IMR-90 (cell line): Measurements from ENCODE around the gene MADD. TPM values are rescaled to one million over a fixed set of nuclear protein-coding genes. Genes with fewer than 3 reads are reported as not detected.

ENCODE experiments used
- ATAC-seq: fragments of 200-7000 bp; cut with Tn5 transposase; 2 replicates; pipeline ENCODE4 v1.9.1; 2020; ENCODE audit warnings: low read depth, mild to moderate bottlenecking, moderate library complexity
- BruUV-seq: library from RNA; stranded (reverse); fragments of 400-500 nt; replicated peaks from 2 replicates; lab custom pipeline; 2021; lab: Mats Ljungman, UMichigan
- CTCF ChIA-PET: fragments of 300-600 bp; formaldehyde crosslinking; extraction: SDS; loops from one replicate; lab custom pipeline; 2021; ENCODE audit warnings: antibody characterized with exemption; lab: Yijun Ruan, JAX
- POLR2A ChIA-PET: fragments of 300-600 bp; sonication (Branson Sonifier 250); formaldehyde crosslinking; loops from one replicate; lab custom pipeline; 2022; ENCODE audit warnings: antibody characterized with exemption; ENCODE audit not compliant: unreplicated experiment; lab: Charles Lee
- DNase-seq: peaks from one replicate; pipeline ENCODE4 v3.0.0; 2013
- H2AFZ ChIP-seq: replicated peaks from 2 replicates; pipeline ENCODE3; 2013; ENCODE audit warnings: low read length, mild to moderate bottlenecking; ENCODE audit not compliant: poor library complexity
- H2AK5ac ChIP-seq: 2 replicates; pipeline ENCODE4 v1.6.1; 2013; ENCODE audit warnings: low read depth, low read length, inconsistent platforms
- H2AK9ac ChIP-seq: replicated peaks from 2 replicates; pipeline ENCODE3; 2013; ENCODE audit warnings: mild to moderate bottlenecking, low read depth, low read length, moderate library complexity; ENCODE audit not compliant: poor library complexity
- H2BK120ac ChIP-seq: 2 replicates; pipeline ENCODE4 v1.6.1; 2013; ENCODE audit warnings: low read depth, low read length, inconsistent platforms
- H2BK15ac ChIP-seq: 3 replicates; pipeline ENCODE4 v1.6.1; 2013; ENCODE audit warnings: low read depth, low read length, inconsistent platforms
- H2BK20ac ChIP-seq: 2 replicates; pipeline ENCODE4 v1.6.1; 2013; ENCODE audit warnings: low read depth, mild to moderate bottlenecking, inconsistent platforms, low read length, moderate library complexity
- H2BK5ac ChIP-seq: 2 replicates; pipeline ENCODE4 v1.6.1; 2013; ENCODE audit warnings: mild to moderate bottlenecking, low read depth, low read length, inconsistent platforms; ENCODE audit not compliant: poor library complexity, severe bottlenecking
- H3K14ac ChIP-seq: replicated peaks from 2 replicates; pipeline ENCODE4 v1.6.1; 2013; ENCODE audit warnings: low read depth, low read length, inconsistent platforms
- H3K18ac ChIP-seq: 2 replicates; pipeline ENCODE4 v1.6.1; 2013; ENCODE audit warnings: low read depth, low read length, control low read depth
- H3K23ac ChIP-seq: 2 replicates; pipeline ENCODE4 v1.6.1; 2013; ENCODE audit warnings: low read depth, low read length, inconsistent platforms
- H3K27ac ChIP-seq: 2 replicates; pipeline ENCODE4 v1.5.1; 2013; ENCODE audit warnings: mild to moderate bottlenecking, control low read depth, low read length; ENCODE audit not compliant: insufficient read depth
- H3K27me3 ChIP-seq: 2 replicates; pipeline ENCODE4 v1.6.1; 2013; ENCODE audit warnings: low read length; ENCODE audit not compliant: control insufficient read depth, insufficient read depth
- H3K36me3 ChIP-seq: 2 replicates; pipeline ENCODE4 v1.6.1; 2013; ENCODE audit warnings: low read length, mixed read lengths; ENCODE audit not compliant: control insufficient read depth, insufficient read depth
- H3K4ac ChIP-seq: 2 replicates; pipeline ENCODE4 v1.6.1; 2013; ENCODE audit warnings: low read depth, low read length, inconsistent platforms
- H3K4me1 ChIP-seq: 2 replicates; pipeline ENCODE4 v1.6.1; 2013; ENCODE audit warnings: low read length, mixed read lengths; ENCODE audit not compliant: control insufficient read depth, insufficient read depth
- H3K4me2 ChIP-seq: 2 replicates; pipeline ENCODE4 v1.6.1; 2013; ENCODE audit warnings: low read depth, mild to moderate bottlenecking, control low read depth, low read length, moderate library complexity
- H3K4me3 ChIP-seq: 2 replicates; pipeline ENCODE4 v1.5.1; 2013; ENCODE audit warnings: low read depth, mild to moderate bottlenecking, control low read depth, low read length, moderate library complexity; ENCODE audit not compliant: insufficient read depth
- H3K56ac ChIP-seq: 2 replicates; pipeline ENCODE4 v1.6.1; 2013; ENCODE audit warnings: low read length, inconsistent platforms; ENCODE audit not compliant: insufficient read depth; ENCODE audit errors: extremely low read depth
- H3K79me1 ChIP-seq, 2 experiments: 2 replicates each; pipeline ENCODE4 v1.6.1; 2013; ENCODE audit warnings: low read length in 2 of 2, inconsistent platforms in 1 of 2, low read depth in 1 of 2
- H3K9ac ChIP-seq: 2 replicates; pipeline ENCODE4 v1.6.1; 2013; ENCODE audit warnings: low read depth, low read length, control low read depth
- H3K9me1 ChIP-seq: 2 replicates; pipeline ENCODE4 v1.6.1; 2013; ENCODE audit warnings: low read length, inconsistent platforms; ENCODE audit not compliant: insufficient read depth
- H3K9me3 ChIP-seq: 2 replicates; pipeline ENCODE4 v1.6.1; 2013; ENCODE audit warnings: low read length; ENCODE audit not compliant: control insufficient read depth, insufficient read depth
- H4K20me1 ChIP-seq: 2 replicates; pipeline ENCODE4 v1.6.1; 2013; ENCODE audit warnings: low read length, inconsistent platforms; ENCODE audit not compliant: insufficient read depth
- H4K5ac ChIP-seq: 2 replicates; pipeline ENCODE4 v1.6.1; 2013; ENCODE audit warnings: mild to moderate bottlenecking, low read depth, low read length, control low read depth
- H4K8ac ChIP-seq, 2 experiments: 2 replicates each; pipeline ENCODE4 v1.6.1; 2013; ENCODE audit warnings: low read depth in 2 of 2, low read length in 2 of 2, control low read depth in 1 of 2, inconsistent platforms in 1 of 2
- H4K91ac ChIP-seq: 2 replicates; pipeline ENCODE4 v1.6.1; 2013; ENCODE audit warnings: low read depth, low read length, inconsistent platforms; ENCODE audit not compliant: insufficient read depth
- BHLHE40 ChIP-seq: fragments of 150-350 bp; IDR thresholded peaks from 2 replicates; pipeline ENCODE4 v1.6.1; 2016; ENCODE audit warnings: mild to moderate bottlenecking, low read depth, low read length
- CEBPB ChIP-seq: IDR thresholded peaks from 2 replicates; pipeline ENCODE4 v1.6.1; 2012; ENCODE audit warnings: low read depth, low read length, improper control_type of control experiment
- CHD1 ChIP-seq: IDR thresholded peaks from 2 replicates; pipeline ENCODE4 v1.6.1; 2012; ENCODE audit warnings: low read depth, low read length, improper control_type of control experiment
- CTCF ChIP-seq: conservative IDR thresholded peaks from 2 replicates; pipeline ENCODE4 v1.5.1; 2012; ENCODE audit warnings: mild to moderate bottlenecking, low read depth, low read length, improper control_type of control experiment
- ELK1 ChIP-seq: fragments of 150-350 bp; IDR thresholded peaks from 2 replicates; pipeline ENCODE4 v1.6.1; 2016; ENCODE audit warnings: low read depth, mild to moderate bottlenecking, low read length, moderate library complexity, borderline replicate concordance
- FOS ChIP-seq: fragments of 150-350 bp; IDR thresholded peaks from 2 replicates; pipeline ENCODE4 v1.6.1; 2016; ENCODE audit warnings: low read depth, low read length
- MAFK ChIP-seq: IDR thresholded peaks from 2 replicates; pipeline ENCODE4 v1.6.1; 2012; ENCODE audit warnings: low read depth, low read length, improper control_type of control experiment
- MAZ ChIP-seq: IDR thresholded peaks from 2 replicates; pipeline ENCODE4 v1.6.1; 2012; ENCODE audit warnings: low read depth, mild to moderate bottlenecking, low read length, improper control_type of control experiment, moderate library complexity, borderline replicate concordance
- MXI1 ChIP-seq: IDR thresholded peaks from 2 replicates; pipeline ENCODE4 v1.6.1; 2012; ENCODE audit warnings: low read depth, mild to moderate bottlenecking, low read length, moderate library complexity, borderline replicate concordance
- NFE2L2 ChIP-seq: fragments of 150-350 bp; IDR thresholded peaks from 2 replicates; pipeline ENCODE4 v1.6.1; 2016; ENCODE audit warnings: low read depth, mild to moderate bottlenecking, low read length
- POLR2A ChIP-seq: IDR thresholded peaks from 2 replicates; pipeline ENCODE4 v1.6.1; 2012; ENCODE audit warnings: mild to moderate bottlenecking, low read depth, low read length
- RAD21 ChIP-seq: IDR thresholded peaks from 2 replicates; pipeline ENCODE4 v1.6.1; 2012; ENCODE audit warnings: low read length, improper control_type of control experiment
- RCOR1 ChIP-seq: IDR thresholded peaks from 2 replicates; pipeline ENCODE4 v1.6.1; 2012; ENCODE audit warnings: mild to moderate bottlenecking, low read length, improper control_type of control experiment; ENCODE audit not compliant: insufficient replicate concordance
- RFX5 ChIP-seq: IDR thresholded peaks from 2 replicates; pipeline ENCODE4 v1.8.0; 2012; ENCODE audit warnings: low read depth, mild to moderate bottlenecking, low read length, moderate library complexity
- SMC3 ChIP-seq: fragments of 150-350 bp; IDR thresholded peaks from 2 replicates; pipeline ENCODE4 v1.6.1; 2016; ENCODE audit warnings: low read depth, mild to moderate bottlenecking, antibody characterized with exemption, low read length, moderate library complexity
- USF2 ChIP-seq: fragments of 150-350 bp; IDR thresholded peaks from 2 replicates; pipeline ENCODE4 v1.6.1; 2017; ENCODE audit warnings: mild to moderate bottlenecking, antibody characterized with exemption, low read length, low read depth
- WGBS, 2 experiments: methylation state at CpG; one replicate each; pipeline versions ENCODE4 v1.1.5 to v1.1.7; 2013; ENCODE audit warnings: missing lambda C conversion rate in 2 of 2; ENCODE audit not compliant: insufficient read length in 1 of 2; ENCODE audit errors: extremely low coverage in 2 of 2; 5-methylcytosine and 5-hydroxymethylcytosine counted together
- dilution Hi-C: fragments of 300-500 bp; cut with HindIII; formaldehyde crosslinking; loops from one replicate; pipeline ENCODE4 v1.14.3; 2018; ENCODE audit warnings: low sequenced_read_pairs; ENCODE audit not compliant: unreplicated experiment
- in situ Hi-C: fragments of 300-500 bp; cut with MboI; formaldehyde crosslinking; loops from 3 replicates; pipeline ENCODE4 v1.14.3; 2019; ENCODE audit warnings: low sequenced_read_pairs, inconsistent platforms, mixed read lengths
- intact Hi-C: fragments of 100-400 bp; cut with micrococcal nuclease; formaldehyde crosslinking; loops from 2 replicates; pipeline ENCODE4 v1.10.0; 2022
- polyA plus RNA-seq, 3 experiments: library from polyadenylated mRNA; depleted of rRNA; stranded (reverse); fragments of >200 nt; gene quantifications; 2 replicates each; pipeline ENCODE4 v1.2.3, GENCODE V29; 2012; ENCODE audit warnings: low replicate concordance in 1 of 3
- total RNA-seq: library from RNA; depleted of rRNA; stranded (reverse); fragments of >200 nt; gene quantifications from 2 replicates; pipeline ENCODE4 v1.2.3, GENCODE V29; 2012

MADD gene
- total and polyA plus RNA-seq, 2 of the 4 experiments (the other 2 are of a cell fraction): 13.3 to 16.4 TPM

- in situ Hi-C loops (no loop called here), dilution Hi-C loops (no loop called here), intact Hi-C loops (no loop called here)
- H3K14ac ChIP-seq: no peak overlapping the region
- no TSS peak for BruUV-seq
- no peak overlapping the region for H4K8ac ChIP-seq
- H3K4me1 ChIP-seq: no peaks in the 10 kb centered on the region
- H3K18ac ChIP-seq: no peak overlapping the region
- no peak overlapping the region for H3K56ac ChIP-seq
- H2BK20ac ChIP-seq: no peak overlapping the region
- no peaks in the 10 kb centered on the region for H3K9me3 ChIP-seq
- H3K23ac ChIP-seq: no peak overlapping the region
- H2AK9ac ChIP-seq: no peak overlapping the region
- no peak overlapping the region for H3K4ac ChIP-seq
- no peak overlapping the region for H4K91ac ChIP-seq
- H3K79me1 ChIP-seq: no peaks in the 10 kb centered on the region
- 60% methylated on average over 1 of the region's 4 CpGs; no CpG with 5 or more reads in 1 of the 2 experiments for WGBS, 2 experiments
- ChIA-PET POLR2A (no interaction called here), CTCF (no interaction called here)
- no peak overlapping the region for H4K5ac ChIP-seq
- H2BK120ac ChIP-seq: no peak overlapping the region
- H3K9me1 ChIP-seq: no peaks in the 10 kb centered on the region
- no peak for ATAC-seq
- H3K27me3 ChIP-seq: no peaks in the 10 kb centered on the region; the same call in 1 of the 2 replicates
- H4K20me1 ChIP-seq: no peaks in the 10 kb centered on the region
- no peak overlapping the region for H3K27ac ChIP-seq
- H2AK5ac ChIP-seq: no peak overlapping the region
- H3K36me3 ChIP-seq: no peaks in the 10 kb centered on the region
- no peak overlapping the region for H3K4me3 ChIP-seq
- H2BK15ac ChIP-seq: no peak overlapping the region
- no peak overlapping the region for H2BK5ac ChIP-seq
- TF ChIP-seq CEBPB: no peak
- no peak for TF ChIP-seq CTCF
- no peak for TF ChIP-seq BHLHE40
- no peak for TF ChIP-seq ELK1
- no peak for TF ChIP-seq RFX5
- no peak for TF ChIP-seq NFE2L2
- TF ChIP-seq MAZ: no peak
- TF ChIP-seq MAFK: no peak
- no peak for TF ChIP-seq FOS
- no peak for TF ChIP-seq CHD1
- TF ChIP-seq SMC3: no peak
- TF ChIP-seq RAD21: no peak
- TF ChIP-seq USF2: no peak
- TF ChIP-seq POLR2A: no peak
- no peak for TF ChIP-seq MXI1
- no peak for TF ChIP-seq RCOR1
- DNase-seq: no peak
- H3K9ac ChIP-seq: no peak overlapping the region
- no peak overlapping the region for H2AFZ ChIP-seq
- no peak overlapping the region for H3K4me2 ChIP-seq
These were observed 66.7 kb downstream of the MADD start for GRCh38 chr11:47336595-47336994.
